HuH-7.5 (cell line): ENCODE measurements around the gene STAMBP.
"Not testable (repeated sequence)": the region's sequence is repeated elsewhere in the genome, so short reads cannot be mapped to it uniquely, and the experiment has no call there.

Source experiments
- DNase-seq: peaks from one replicate; pipeline ENCODE4 v3.0.0; 2011; ENCODE audit warnings: low spot score

Gene STAMBP

GRCh38 chr2:73887596-73888353 is 59.0 kb downstream of the STAMBP start:
- not testable (repeated sequence) for DNase-seq

GRCh38 chr2:73888388-73888787 is 59.6 kb downstream of the STAMBP start:
- DNase-seq: no peak

DNA sequence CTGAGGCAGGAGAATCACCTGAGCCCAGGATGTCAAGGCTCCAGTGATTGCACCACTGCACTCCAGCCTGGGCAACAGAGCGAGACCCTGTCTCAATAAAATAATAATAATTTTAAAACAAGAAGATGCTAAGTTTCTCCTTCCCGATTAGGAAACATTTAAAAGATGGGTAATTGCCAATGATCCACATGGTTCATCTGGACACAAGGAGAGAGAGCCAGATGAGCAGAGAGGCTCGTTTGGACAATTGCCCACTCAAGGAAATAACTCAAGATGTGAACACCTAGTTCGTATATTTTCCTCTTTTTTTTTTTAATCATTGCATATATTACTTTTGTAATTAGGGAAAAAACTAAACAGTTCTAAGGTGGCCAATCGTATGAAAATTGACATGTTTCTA is 60.4 kb downstream of the STAMBP start:
- no peak for DNase-seq

GRCh38 chr2:73890301-73891092 is 61.7 kb downstream of the STAMBP start:
- no peak for DNase-seq

- no peak for DNase-seq
These were observed 62.6 kb downstream of the STAMBP start for GRCh38 chr2:73891276-73891901.

GRCh38 chr2:73892631-73893329 is 64.0 kb downstream of the STAMBP start, which contains the start of gene ACTG2:
Gene ACTG2, plus strand, starts transcription at chr2:73893008. Its CDS starts 8,304 bp downstream, at chr2:73901312.
- no peak for DNase-seq

DNA sequence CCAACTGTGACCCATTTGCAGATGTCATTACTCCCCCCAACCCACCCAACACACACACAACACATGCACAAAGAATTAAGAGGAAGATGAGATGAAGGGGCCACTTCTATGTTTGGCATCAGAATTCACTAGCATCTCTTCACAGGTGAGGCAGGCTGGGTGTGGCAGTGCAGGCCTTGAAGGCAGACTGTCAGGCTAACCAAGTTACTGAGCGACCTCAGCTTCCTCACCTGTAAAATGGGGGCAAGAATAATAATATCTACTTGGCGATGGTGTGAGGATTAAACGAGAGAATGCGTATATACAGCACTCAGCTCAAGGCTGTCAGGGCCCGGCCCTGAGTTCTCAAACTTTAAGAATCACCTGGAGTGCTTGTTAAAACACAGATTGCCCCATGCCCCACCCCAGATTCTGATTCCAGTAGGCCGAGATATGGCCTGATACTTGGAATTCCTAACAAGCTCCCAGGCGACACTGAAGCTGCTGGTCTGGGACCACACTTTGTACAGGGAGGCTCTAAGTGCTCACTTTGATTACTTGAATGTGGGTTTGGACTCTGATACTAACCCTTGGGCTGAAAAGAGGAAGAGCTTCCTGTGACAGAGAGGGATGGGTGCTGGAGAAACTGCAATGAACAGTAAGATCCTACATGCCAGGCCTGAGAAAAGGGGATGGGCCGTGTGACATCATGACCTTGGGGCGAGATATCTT is 65.2 kb downstream of the STAMBP start:
- DNase-seq: no peak

DNA sequence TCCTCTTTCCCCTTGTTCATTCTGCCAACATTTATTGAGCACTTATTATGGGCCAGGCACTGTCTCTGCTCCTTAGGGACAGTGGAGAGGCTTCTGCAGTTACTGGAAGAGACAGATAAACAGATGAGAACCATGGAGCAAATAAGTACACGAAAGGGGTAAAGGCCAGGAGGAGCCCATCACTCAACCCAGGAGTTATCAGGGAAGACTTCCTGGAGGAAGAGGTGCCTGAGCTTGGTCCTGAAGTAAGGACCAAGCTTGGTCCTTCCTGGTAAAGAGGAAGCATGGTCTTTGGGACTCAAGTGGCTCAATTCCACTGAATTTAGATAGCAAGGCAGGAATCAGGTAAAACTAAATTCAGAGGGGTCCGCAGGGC is 65.7 kb downstream of the STAMBP start:
- DNase-seq: no peak

GRCh38 chr2:73894877-73895276 is 66.1 kb downstream of the STAMBP start:
- no peak for DNase-seq

- no peak for DNase-seq
These were observed 66.7 kb downstream of the STAMBP start for GRCh38 chr2:73895473-73895872.

GRCh38 chr2:73896362-73897239 is 67.8 kb downstream of the STAMBP start:
- no peak for DNase-seq

- no peak for DNase-seq
These were observed 68.5 kb downstream of the STAMBP start for GRCh38 chr2:73897240-73897583.

DNA sequence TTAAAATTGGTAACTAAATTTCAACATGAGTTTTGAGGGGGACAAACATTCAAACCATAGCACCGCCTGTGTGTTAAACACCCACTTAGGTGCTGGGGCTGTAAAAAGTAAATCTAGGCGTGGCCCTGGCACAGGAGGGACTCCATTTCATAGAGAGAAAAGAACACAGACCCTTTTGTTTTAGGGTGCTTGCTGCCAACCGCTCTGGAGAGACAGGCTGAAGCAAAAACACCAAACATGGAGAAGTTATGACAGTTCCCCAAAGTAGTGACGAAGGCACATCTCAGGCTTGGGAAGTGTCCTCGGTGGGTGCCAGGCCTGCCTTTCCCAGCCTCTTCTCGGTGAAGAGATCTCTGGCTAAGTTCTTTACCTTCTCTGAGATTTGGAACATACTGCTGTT is 69.2 kb downstream of the STAMBP start:
- no peak for DNase-seq

GRCh38 chr2:73899801-73900336 is 71.1 kb downstream of the STAMBP start:
- DNase-seq: no peak

DNA sequence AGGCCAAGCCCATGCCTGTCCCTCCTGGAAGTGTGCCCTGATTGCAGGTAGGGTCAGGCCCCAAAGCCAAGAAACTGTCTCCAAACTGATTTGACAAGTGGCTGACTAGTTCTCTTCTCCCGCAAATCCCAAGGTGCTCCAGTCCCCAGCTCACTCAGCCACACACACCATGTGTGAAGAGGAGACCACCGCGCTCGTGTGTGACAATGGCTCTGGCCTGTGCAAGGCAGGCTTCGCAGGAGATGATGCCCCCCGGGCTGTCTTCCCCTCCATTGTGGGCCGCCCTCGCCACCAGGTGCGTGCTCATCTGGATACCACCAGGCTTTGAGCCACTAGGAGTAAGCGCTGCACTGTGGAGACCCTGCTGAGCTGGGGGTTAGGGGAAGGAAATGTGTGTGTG is 72.4 kb downstream of the STAMBP start:
- no peak for DNase-seq

GRCh38 chr2:73902284-73902683 is 73.5 kb downstream of the STAMBP start:
- DNase-seq: no peak

GRCh38 chr2:73903313-73903712 is 74.6 kb downstream of the STAMBP start:
- no peak for DNase-seq

DNA sequence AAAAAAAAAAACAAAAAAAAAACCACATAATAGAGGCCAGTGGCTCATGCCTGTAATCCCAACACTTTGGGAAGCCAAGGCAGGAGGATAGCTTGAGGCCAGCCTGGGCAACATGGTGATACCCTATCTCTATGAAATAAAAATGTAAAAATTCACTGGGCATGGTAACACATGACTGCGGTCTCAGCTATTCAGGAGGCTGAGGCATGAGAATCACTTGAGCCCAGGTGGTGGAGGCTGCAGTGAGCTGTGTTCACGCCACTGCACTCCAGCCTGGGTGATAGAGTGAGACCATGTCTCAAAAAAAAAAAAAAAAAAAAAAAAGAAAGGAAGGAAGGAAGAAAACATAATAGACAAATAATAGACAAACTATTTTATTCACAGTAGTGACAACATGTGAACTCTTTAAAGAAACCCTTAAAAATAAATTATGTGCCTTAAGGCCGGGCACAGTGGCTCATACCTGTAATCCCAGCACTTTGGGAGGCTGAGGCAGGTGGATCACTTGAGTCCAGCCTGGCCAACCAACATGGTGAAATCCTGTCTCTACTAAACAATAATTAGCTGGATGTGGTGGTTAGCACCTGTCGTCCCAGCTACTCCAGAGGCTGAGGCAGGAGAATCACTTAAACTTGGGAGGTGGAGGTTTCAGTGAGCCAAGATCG is 75.3 kb downstream of the STAMBP start:
- DNase-seq: not testable (repeated sequence)

- DNase-seq: no peak
These were observed 76.2 kb downstream of the STAMBP start for GRCh38 chr2:73904952-73905351.
